Loucy (cell line): ENCODE data around the gene C1orf159.

ENCODE experiments used
- H2AFZ ChIP-seq: fragments of 200-600 bp; sonication (generic); 2 replicates; pipeline ENCODE4 v1.6.0; 2016; ENCODE audit warnings: antibody characterized with exemption, mild to moderate bottlenecking, low read length, moderate library complexity
- H3F3A ChIP-seq: fragments of 200-600 bp; 2 replicates; pipeline ENCODE4 v1.6.0; 2016; ENCODE audit warnings: antibody characterized with exemption, low read depth, mild to moderate bottlenecking
- H3K27me3 ChIP-seq: fragments of 200-600 bp; sonication (generic); 2 replicates; pipeline ENCODE4 v1.6.1; 2014; ENCODE audit warnings: low read length, mild to moderate bottlenecking; ENCODE audit not compliant: insufficient read depth, poor library complexity, severe bottlenecking
- H3K36me3 ChIP-seq: fragments of 200-600 bp; sonication (generic); 2 replicates; pipeline ENCODE4 v1.6.1; 2016; ENCODE audit warnings: low read length; ENCODE audit not compliant: insufficient read depth
- H3K4me1 ChIP-seq: fragments of 200-600 bp; sonication (generic); 2 replicates; pipeline ENCODE4 v1.5.1; 2014; ENCODE audit warnings: low read length, mild to moderate bottlenecking; ENCODE audit not compliant: insufficient read depth, poor library complexity, severe bottlenecking
- H3K4me2 ChIP-seq: fragments of 200-600 bp; sonication (generic); 2 replicates; pipeline ENCODE4 v1.6.0; 2014; ENCODE audit warnings: antibody characterized with exemption, low read length, low read depth, mild to moderate bottlenecking; ENCODE audit not compliant: poor library complexity, severe bottlenecking
- H3K4me3 ChIP-seq: fragments of 200-600 bp; sonication (generic); 2 replicates; pipeline ENCODE4 v1.5.1; 2014; ENCODE audit warnings: low read length, mild to moderate bottlenecking, mixed read lengths; ENCODE audit not compliant: poor library complexity, severe bottlenecking
- H3K79me2 ChIP-seq: fragments of 200-600 bp; sonication (generic); 2 replicates; pipeline ENCODE4 v1.6.1; 2014; ENCODE audit warnings: low read length; ENCODE audit not compliant: insufficient read depth
- H3K9ac ChIP-seq: fragments of 200-600 bp; sonication (generic); 2 replicates; pipeline ENCODE4 v1.6.0; 2014; ENCODE audit warnings: mild to moderate bottlenecking, low read depth, low read length, moderate library complexity; ENCODE audit not compliant: poor library complexity, severe bottlenecking
- H3K9me2 ChIP-seq: fragments of 200-600 bp; sonication (generic); replicated peaks from 2 replicates; pipeline ENCODE4 v1.6.1; 2016; ENCODE audit warnings: low read depth, low read length, mixed read lengths
- H3K9me3 ChIP-seq: fragments of 200-600 bp; sonication (generic); 2 replicates; pipeline ENCODE4 v1.6.1; 2014; ENCODE audit warnings: mild to moderate bottlenecking, antibody characterized with exemption, low read length, low read depth; ENCODE audit not compliant: insufficient read depth
- H4K20me1 ChIP-seq: fragments of 200-600 bp; sonication (generic); 2 replicates; pipeline ENCODE4 v1.6.0; 2014; ENCODE audit warnings: antibody characterized with exemption, low read length, mild to moderate bottlenecking; ENCODE audit not compliant: insufficient read depth, poor library complexity, severe bottlenecking
- EZH2phosphoT487 ChIP-seq: fragments of 200-600 bp; IDR thresholded peaks from 2 replicates; pipeline ENCODE4 v1.6.1; 2018; ENCODE audit warnings: antibody characterized with exemption, mild to moderate bottlenecking, moderate library complexity, borderline replicate concordance
- TF ChIP-seq, protein P1 (sequence below): fragments of 200-600 bp; sonication (generic); conservative IDR thresholded peaks from 2 replicates; pipeline ENCODE4 v1.5.1; 2014; ENCODE audit warnings: mild to moderate bottlenecking, antibody characterized with exemption, low read length

Gene C1orf159

DNA sequence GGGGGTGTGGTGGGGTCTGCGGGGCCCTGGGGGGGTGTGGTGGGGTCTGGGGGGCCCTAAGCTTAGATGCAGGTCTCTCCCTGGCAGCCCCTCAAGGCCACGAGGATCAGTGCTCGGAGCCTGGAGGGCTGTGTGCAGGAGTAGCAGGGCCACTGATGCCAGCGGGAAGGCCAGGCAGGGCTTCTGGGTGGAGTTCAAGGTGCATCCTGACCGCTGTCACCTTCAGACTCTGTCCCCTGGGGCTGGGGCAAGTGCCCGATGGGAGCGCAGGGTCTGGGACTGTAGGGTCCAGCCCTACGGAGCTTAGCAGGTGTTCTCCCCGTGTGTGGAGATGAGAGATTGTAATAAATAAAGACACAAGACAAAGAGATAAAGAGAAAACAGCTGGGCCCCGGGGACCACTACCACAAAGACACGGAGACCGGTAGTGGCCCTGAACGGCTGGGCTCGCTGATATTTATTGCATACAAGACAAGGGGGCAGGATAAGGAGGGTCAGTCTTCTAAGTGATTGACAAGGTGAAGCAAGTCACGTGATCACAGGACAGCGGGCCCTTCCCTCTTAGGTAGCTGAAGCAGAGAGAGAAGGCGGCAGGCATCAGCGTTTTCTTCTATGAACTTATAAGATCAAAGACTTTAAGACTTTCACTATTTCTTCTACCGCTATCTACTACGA lies 50.5 kb downstream of the C1orf159 start:
- Histone ChIP-seq H3K4me1 (peaks cover 3% of the 10 kb centered on the region), H3K4me3 (no peak overlapping the region), H3K9ac (no peak overlapping the region), H3K36me3 (no peaks in the 10 kb centered on the region), H3K4me2 (no peak overlapping the region), H3F3A (no peaks in the 10 kb centered on the region), H3K9me3 (no peaks in the 10 kb centered on the region), H3K9me2 (no peaks in the 10 kb centered on the region), H3K27me3 (no peaks in the 10 kb centered on the region), H4K20me1 (no peaks in the 10 kb centered on the region), H3K79me2 (no peaks in the 10 kb centered on the region), H2AFZ (no peak overlapping the region)
- TF ChIP-seq, protein P1, sequence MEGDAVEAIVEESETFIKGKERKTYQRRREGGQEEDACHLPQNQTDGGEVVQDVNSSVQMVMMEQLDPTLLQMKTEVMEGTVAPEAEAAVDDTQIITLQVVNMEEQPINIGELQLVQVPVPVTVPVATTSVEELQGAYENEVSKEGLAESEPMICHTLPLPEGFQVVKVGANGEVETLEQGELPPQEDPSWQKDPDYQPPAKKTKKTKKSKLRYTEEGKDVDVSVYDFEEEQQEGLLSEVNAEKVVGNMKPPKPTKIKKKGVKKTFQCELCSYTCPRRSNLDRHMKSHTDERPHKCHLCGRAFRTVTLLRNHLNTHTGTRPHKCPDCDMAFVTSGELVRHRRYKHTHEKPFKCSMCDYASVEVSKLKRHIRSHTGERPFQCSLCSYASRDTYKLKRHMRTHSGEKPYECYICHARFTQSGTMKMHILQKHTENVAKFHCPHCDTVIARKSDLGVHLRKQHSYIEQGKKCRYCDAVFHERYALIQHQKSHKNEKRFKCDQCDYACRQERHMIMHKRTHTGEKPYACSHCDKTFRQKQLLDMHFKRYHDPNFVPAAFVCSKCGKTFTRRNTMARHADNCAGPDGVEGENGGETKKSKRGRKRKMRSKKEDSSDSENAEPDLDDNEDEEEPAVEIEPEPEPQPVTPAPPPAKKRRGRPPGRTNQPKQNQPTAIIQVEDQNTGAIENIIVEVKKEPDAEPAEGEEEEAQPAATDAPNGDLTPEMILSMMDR, result no peak
- TF ChIP-seq EZH2phosphoT487, result no peak

DNA sequence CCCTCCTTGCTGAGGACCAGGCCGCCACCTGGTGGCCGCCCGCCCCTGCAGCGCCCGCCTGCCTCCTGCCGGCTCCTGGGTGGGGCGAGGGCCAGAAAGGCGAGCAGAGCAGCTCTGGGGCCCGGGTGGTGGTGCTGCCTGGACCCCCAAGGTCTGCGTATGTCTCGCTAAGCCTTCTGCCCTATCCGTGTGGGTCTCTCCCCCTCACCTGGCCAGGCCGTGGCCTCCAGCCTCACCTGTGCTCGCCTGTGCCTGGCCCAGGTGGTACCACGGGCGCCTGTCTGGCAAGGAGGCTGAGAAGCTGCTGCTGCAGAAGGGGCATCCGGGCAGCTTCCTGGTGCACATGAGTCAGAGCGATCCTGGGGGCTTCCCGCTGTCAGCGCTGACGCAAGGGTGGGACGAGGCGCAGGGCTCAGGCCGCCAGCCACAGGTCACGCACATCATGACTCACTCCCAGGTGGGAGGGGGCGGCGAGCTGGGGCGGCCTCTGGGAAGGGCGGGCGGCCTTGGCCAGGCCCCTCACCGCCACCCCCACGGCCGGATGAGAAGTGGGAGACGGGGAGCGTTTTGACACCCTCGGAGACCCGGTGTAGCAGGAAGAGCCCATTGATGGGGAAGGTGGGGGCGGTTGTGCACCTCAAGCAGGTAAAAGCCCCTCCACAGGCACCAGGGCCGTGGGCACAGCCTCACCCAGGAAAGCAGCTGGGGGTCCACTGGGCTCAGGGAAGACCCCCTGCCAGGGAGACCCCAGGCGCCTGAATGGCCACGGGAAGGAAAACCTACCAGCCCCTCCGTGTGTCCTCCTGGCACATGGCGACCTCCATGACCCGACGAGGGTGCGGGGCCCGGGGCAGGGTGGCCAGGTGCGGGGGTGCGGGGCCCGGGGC lies 51.7 kb downstream of the C1orf159 start:
- Histone ChIP-seq H3F3A (no peaks in the 10 kb centered on the region), H3K4me3 (no peak overlapping the region), H2AFZ (no peak overlapping the region; the same call in 1 of the 2 replicates), H3K9me3 (no peaks in the 10 kb centered on the region), H3K9me2 (no peaks in the 10 kb centered on the region), H3K27me3 (no peaks in the 10 kb centered on the region), H3K79me2 (no peaks in the 10 kb centered on the region), H3K9ac (no peak overlapping the region), H3K36me3 (no peaks in the 10 kb centered on the region), H3K4me1 (peaks cover 3% of the 10 kb centered on the region), H3K4me2 (no peak overlapping the region), H4K20me1 (no peaks in the 10 kb centered on the region)
- no peak for TF ChIP-seq EZH2phosphoT487
- TF ChIP-seq, protein P1, result peak; percentile 81

DNA sequence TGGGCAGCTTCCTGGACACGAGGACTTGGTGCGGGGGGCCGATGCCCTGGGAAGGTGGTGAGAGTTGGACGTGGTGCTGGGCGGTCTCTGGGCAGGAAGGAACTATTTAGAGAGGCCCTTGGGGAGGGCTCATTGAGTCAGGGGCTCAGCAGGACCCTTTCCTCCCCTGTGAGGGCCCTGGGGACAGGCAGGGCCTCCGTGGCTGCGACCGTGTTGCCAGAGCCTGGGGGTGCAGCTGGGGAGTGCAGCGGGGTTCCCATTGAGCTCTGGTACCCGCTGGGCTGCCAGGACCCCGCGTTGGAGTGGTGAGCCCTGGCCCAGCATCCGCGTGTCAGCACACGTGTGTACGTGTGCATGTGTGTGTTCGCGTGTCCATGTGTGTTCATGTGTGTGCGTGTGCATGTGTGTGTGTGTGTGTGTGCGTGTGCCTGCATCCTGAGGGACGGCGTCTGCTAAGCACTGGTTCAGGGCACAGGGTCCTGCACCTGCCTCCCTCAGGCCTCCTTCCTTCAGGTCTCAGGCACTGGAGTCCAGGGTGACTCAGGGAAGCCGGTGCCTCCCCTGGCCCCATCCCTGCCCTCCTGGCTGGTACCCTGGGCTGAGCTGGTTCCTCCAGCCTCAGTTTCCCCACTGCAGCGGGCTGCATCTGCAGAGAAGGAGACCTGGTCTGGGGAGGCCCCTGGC lies 52.5 kb downstream of the C1orf159 start:
- H2AFZ ChIP-seq, result no peak overlapping the region; the same call in 1 of the 2 replicates
- peaks cover 7% of the 10 kb centered on the region for H3K4me1 ChIP-seq

More for the DNA sequence above, 52.5 kb downstream of the C1orf159 start:
- TF ChIP-seq EZH2phosphoT487, result no peak
- TF ChIP-seq, protein P1, result no peak
- H4K20me1 ChIP-seq, result no peaks in the 10 kb centered on the region
- H3F3A ChIP-seq, result no peaks in the 10 kb centered on the region
- H3K4me2 ChIP-seq, result no peak overlapping the region
- no peaks in the 10 kb centered on the region for H3K79me2 ChIP-seq
- no peak overlapping the region for H3K9ac ChIP-seq
- no peaks in the 10 kb centered on the region for H3K36me3 ChIP-seq
- no peak overlapping the region for H3K4me3 ChIP-seq
- no peaks in the 10 kb centered on the region for H3K27me3 ChIP-seq
- no peaks in the 10 kb centered on the region for H3K9me2 ChIP-seq
- H3K9me3 ChIP-seq, result no peaks in the 10 kb centered on the region
